Stimulated activated CD8-positive, alpha-beta memory T cell treated with anti-CD3 and anti-CD28 coated beads, Interleukin-12 subunit alpha, Interleukin-12 subunit beta, amount 100 ng/mL, for 1 hour (primary cell): ENCODE results near the gene MUC6.
A peak's percentile ranks its signal among the peaks of the same experiment; 100 is the strongest.

Experiments used
- DNase-seq: peaks from one replicate; pipeline ENCODE4 v3.0.0-alpha.2; 2020; ENCODE audit warnings: low read depth

Gene MUC6

GRCh38 chr11:1051356-1052132 is 15.0 kb upstream of the MUC6 start:
- DNase-seq = no peak

- DNase-seq = peak; percentile 47
These were observed 14.2 kb upstream of the MUC6 start for GRCh38 chr11:1050581-1051355.

GRCh38 chr11:1049911-1050580 is 13.5 kb upstream of the MUC6 start:
- DNase-seq = no peak

GRCh38 chr11:1049431-1049891 is 12.9 kb upstream of the MUC6 start:
- DNase-seq = no peak

- DNase-seq = no peak
These were observed 12.5 kb upstream of the MUC6 start for GRCh38 chr11:1049071-1049405.

GRCh38 chr11:1048375-1049070 is 12.0 kb upstream of the MUC6 start:
- no peak for DNase-seq

- DNase-seq = no peak
These were observed 11.2 kb upstream of the MUC6 start for GRCh38 chr11:1047595-1048156.

- no peak for DNase-seq
These were observed 7.6 kb upstream of the MUC6 start for GRCh38 chr11:1044160-1044559.

GRCh38 chr11:1043563-1044096 is 7.1 kb upstream of the MUC6 start:
- no peak for DNase-seq

- DNase-seq = no peak
These were observed 6.4 kb upstream of the MUC6 start for GRCh38 chr11:1042626-1043562.

GRCh38 chr11:1041936-1042608 is 5.6 kb upstream of the MUC6 start:
- no peak for DNase-seq

- DNase-seq = no peak
These were observed 5.0 kb upstream of the MUC6 start for GRCh38 chr11:1041471-1041870.

- DNase-seq = no peak
These were observed 4.6 kb upstream of the MUC6 start for GRCh38 chr11:1041149-1041467.

GRCh38 chr11:1040428-1041148 is 4.1 kb upstream of the MUC6 start:
- DNase-seq = no peak

- no peak for DNase-seq
These were observed 3.2 kb upstream of the MUC6 start for GRCh38 chr11:1039481-1040427.

- no peak for DNase-seq
These were observed 2.4 kb upstream of the MUC6 start for GRCh38 chr11:1038921-1039320.

GRCh38 chr11:1038361-1038760 is 1.8 kb upstream of the MUC6 start:
- DNase-seq = no peak

GRCh38 chr11:1037506-1038055 is 1.1 kb upstream of the MUC6 start:
- DNase-seq = no peak
